GM19351 (cell line): Measurements from ENCODE around the gene SLC46A1.
A peak's percentile ranks its signal among the peaks of the same experiment; 100 is the strongest.
"Not testable (repeated sequence)": the region's sequence is repeated elsewhere in the genome, so short reads cannot be mapped to it uniquely, and the experiment has no call there.

ENCODE experiments used
- ATAC-seq: cut with Tn5 transposase; IDR thresholded peaks from one replicate; pipeline ENCODE4 v1.9.1; 2021; ENCODE audit warnings: mild to moderate bottlenecking, moderate library complexity; ENCODE audit not compliant: unreplicated experiment

SLC46A1 gene

GRCh38 chr17:28405632-28406472, at the start of gene SLC46A1:
Gene SLC46A1, minus strand, starts transcription at chr17:28406212. Its CDS starts 98 bp downstream, at chr17:28406114.
- ATAC-seq, result peak; percentile 81

- no peak for ATAC-seq
Observed at GRCh38 chr17:28449859-28450258, 43.8 kb upstream of the SLC46A1 start.

- no peak for ATAC-seq
Observed at GRCh38 chr17:28447396-28447760, 41.4 kb upstream of the SLC46A1 start.

- ATAC-seq, result no peak
Observed at GRCh38 chr17:28446716-28447395, 40.8 kb upstream of the SLC46A1 start.

- ATAC-seq, result no peak
Observed at GRCh38 chr17:28443901-28444638, 38.1 kb upstream of the SLC46A1 start.

- not testable (repeated sequence) for ATAC-seq
Observed at GRCh38 chr17:28434326-28434725, 28.3 kb upstream of the SLC46A1 start.

GRCh38 chr17:28433721-28434120, 27.7 kb upstream of the SLC46A1 start:
- no peak for ATAC-seq

GRCh38 chr17:28427982-28428381, 22.0 kb upstream of the SLC46A1 start:
- ATAC-seq, result not testable (repeated sequence)

- ATAC-seq, result no peak
Observed at GRCh38 chr17:28427371-28427770, 21.4 kb upstream of the SLC46A1 start.

GRCh38 chr17:28426081-28426519, 20.1 kb upstream of the SLC46A1 start:
- no peak for ATAC-seq

- no peak for ATAC-seq
Observed at GRCh38 chr17:28425206-28425605, 19.2 kb upstream of the SLC46A1 start.

GRCh38 chr17:28421787-28422305, 15.8 kb upstream of the SLC46A1 start:
- ATAC-seq, result no peak

GRCh38 chr17:28416703-28417311, 10.8 kb upstream of the SLC46A1 start:
- ATAC-seq, result peak; percentile 45

- ATAC-seq, result no peak
Observed at GRCh38 chr17:28415886-28416285, 9.9 kb upstream of the SLC46A1 start.

GRCh38 chr17:28413804-28414203, 7.8 kb upstream of the SLC46A1 start:
- ATAC-seq, result no peak

- no peak for ATAC-seq
Observed at GRCh38 chr17:28412099-28412498, 6.1 kb upstream of the SLC46A1 start.

GRCh38 chr17:28407974-28408306, 1.9 kb upstream of the SLC46A1 start:
- ATAC-seq, result no peak

GRCh38 chr17:28407130-28407973, 1.3 kb upstream of the SLC46A1 start:
- no peak for ATAC-seq

- no peak for ATAC-seq
Observed at GRCh38 chr17:28406473-28406814, 432 bp upstream of the SLC46A1 start.
